ENCODE measurements around the gene TMEM198.

TMEM198 gene

GRCh38 chr2:219525533-219526232 lies 18.1 kb upstream of the TMEM198 start:
- DNase-seq (ENCODE audit: low read depth in 2 of 2): no peak

GRCh38 chr2:219526320-219527075 lies 17.3 kb upstream of the TMEM198 start:
- DNase-seq (ENCODE audit: low read depth in 2 of 2): no peak

- DNase-seq (ENCODE audit: low read depth in 2 of 2): no peak
Measured at GRCh38 chr2:219527076-219527394, 16.8 kb upstream of the TMEM198 start.

- DNase-seq (ENCODE audit: low read depth in 2 of 2): no peak
Measured at GRCh38 chr2:219527472-219527871, 16.4 kb upstream of the TMEM198 start.

GRCh38 chr2:219530048-219530963 lies 13.5 kb upstream of the TMEM198 start:
- DNase-seq (ENCODE audit: low read depth in 2 of 2): peak; percentile 51 to 60

- DNase-seq (ENCODE audit: low read depth in 2 of 2): no peak
Measured at GRCh38 chr2:219531639-219532377, 12.0 kb upstream of the TMEM198 start.

GRCh38 chr2:219532378-219532649 lies 11.5 kb upstream of the TMEM198 start:
- no peak for DNase-seq (ENCODE audit: low read depth in 2 of 2)

GRCh38 chr2:219533930-219534661 lies 9.7 kb upstream of the TMEM198 start:
- DNase-seq (ENCODE audit: low read depth in 2 of 2): no peak

GRCh38 chr2:219536425-219536824 lies 7.4 kb upstream of the TMEM198 start:
- DNase-seq (ENCODE audit: low read depth in 2 of 2): no peak

- DNase-seq (ENCODE audit: low read depth in 2 of 2): no peak
Measured at GRCh38 chr2:219536967-219537366, 6.9 kb upstream of the TMEM198 start.

GRCh38 chr2:219537657-219538488 lies 6.0 kb upstream of the TMEM198 start:
- no peak for DNase-seq (ENCODE audit: low read depth in 2 of 2)

GRCh38 chr2:219538504-219538951 lies 5.3 kb upstream of the TMEM198 start:
- DNase-seq (ENCODE audit: low read depth in 2 of 2): no peak

GRCh38 chr2:219538956-219539788 lies 4.7 kb upstream of the TMEM198 start:
- DNase-seq (ENCODE audit: low read depth in 2 of 2): no peak

GRCh38 chr2:219539926-219540678 lies 3.7 kb upstream of the TMEM198 start:
- DNase-seq (ENCODE audit: low read depth in 2 of 2): no peak

GRCh38 chr2:219540784-219541504 lies 2.9 kb upstream of the TMEM198 start:
- DNase-seq (ENCODE audit: low read depth in 2 of 2): no peak

- peak; percentile 28 to 29 for DNase-seq (ENCODE audit: low read depth in 2 of 2)
Measured at GRCh38 chr2:219541611-219542180, 2.1 kb upstream of the TMEM198 start.

GRCh38 chr2:219542931-219543595 lies 765 bp upstream of the TMEM198 start:
- DNase-seq (ENCODE audit: low read depth in 2 of 2): no peak
